Coronary artery (tissue), 2 donors: Measurements from ENCODE around the gene NYNRIN.
A peak's percentile ranks its signal among the peaks of the same experiment; 100 is the strongest.

Experiments
- DNase-seq: peaks from one replicate; pipeline ENCODE4 v3.0.0-alpha.2; 2017; ENCODE audit warnings: low spot score
- H3K27ac ChIP-seq, 2 donors: fragments of 200-600 bp; sonication (generic); one replicate each; pipeline ENCODE4 v1.5.1; 2016 to 2019
- H3K4me3 ChIP-seq: fragments of 200-600 bp; sonication (generic); 2 replicates; pipeline ENCODE4 v1.5.1; 2016; ENCODE audit warnings: mild to moderate bottlenecking, moderate library complexity
- CTCF ChIP-seq: fragments of 200-600 bp; sonication (generic); IDR thresholded peaks from one replicate; pipeline ENCODE4 v1.5.1; 2019; ENCODE audit warnings: antibody characterized with exemption

The NYNRIN gene

GRCh38 chr14:24360281-24360680, 38.5 kb upstream of the NYNRIN start:
- H3K27ac ChIP-seq, result no peak overlapping the region
- no peak overlapping the region for H3K4me3 ChIP-seq
- TF ChIP-seq CTCF, result no peak
- no peak for DNase-seq

- DNase-seq, result peak; percentile 21
- TF ChIP-seq CTCF, result no peak
- Histone ChIP-seq H3K4me3 (no peak overlapping the region), H3K27ac (no peak overlapping the region)
These were observed 37.5 kb upstream of the NYNRIN start for GRCh38 chr14:24361326-24361725.

DNA sequence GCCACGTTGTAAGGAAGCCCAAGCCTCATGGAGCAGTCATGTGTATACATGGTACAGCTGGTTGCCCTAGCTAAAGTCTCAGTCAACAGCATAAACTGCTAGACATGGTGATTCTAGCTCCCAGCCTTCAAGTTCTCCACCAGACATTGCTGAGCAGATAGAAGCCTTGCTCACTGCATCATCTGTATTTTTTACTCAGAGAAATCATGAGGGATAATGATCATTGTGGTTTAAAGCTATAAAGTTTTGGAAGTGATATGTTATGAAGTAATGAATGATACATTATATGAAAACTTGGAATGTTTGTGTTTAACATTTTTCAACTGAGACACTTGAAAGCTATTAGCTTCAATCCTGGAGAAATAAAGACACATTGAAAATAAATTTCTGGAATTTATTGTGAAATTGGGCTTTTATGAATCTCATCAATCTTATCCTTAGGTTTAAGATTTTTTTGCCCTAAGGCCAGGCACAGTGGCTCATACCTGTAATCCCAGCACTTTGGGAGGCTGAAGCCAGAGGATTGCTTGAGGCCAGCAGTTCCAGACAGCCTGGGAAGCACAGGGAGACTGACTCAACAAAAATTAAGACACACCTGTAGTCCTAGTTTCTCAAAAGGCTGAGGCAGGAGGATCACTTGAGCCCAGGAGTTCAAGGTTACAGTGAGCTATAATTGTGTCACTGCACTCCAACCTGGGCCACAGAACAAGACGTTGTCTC, 36.4 kb upstream of the NYNRIN start:
- DNase-seq, result peak; percentile 21
- TF ChIP-seq CTCF, result no peak
- no peak overlapping the region for H3K4me3 ChIP-seq
- H3K27ac ChIP-seq, result no peak overlapping the region

DNA sequence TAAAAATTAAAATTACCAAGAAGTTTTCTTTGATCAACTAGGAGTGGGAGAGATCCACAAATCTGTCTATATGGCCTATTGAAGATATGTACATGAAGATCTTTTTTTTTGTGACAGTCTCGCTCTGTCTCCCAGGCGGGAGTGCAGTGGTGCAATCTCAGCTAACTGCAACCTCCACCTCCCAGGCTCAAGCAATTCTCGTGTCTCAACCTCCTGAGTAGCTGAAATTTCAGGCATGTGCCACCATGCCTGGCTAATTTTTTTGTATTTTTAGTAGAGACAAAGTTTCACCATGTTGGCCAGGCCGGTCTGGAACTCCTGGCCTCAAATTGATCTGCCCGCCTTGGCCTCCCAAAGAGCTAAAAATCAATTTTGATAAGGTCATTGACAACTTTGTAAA, 35.4 kb upstream of the NYNRIN start:
- H3K27ac ChIP-seq, result no peak overlapping the region
- TF ChIP-seq CTCF, result no peak
- peak; percentile 31 for DNase-seq
- H3K4me3 ChIP-seq, result no peak overlapping the region

GRCh38 chr14:24364841-24365240, 34.0 kb upstream of the NYNRIN start:
- no peak for TF ChIP-seq CTCF
- Histone ChIP-seq H3K4me3 (no peak overlapping the region), H3K27ac (peak overlapping the region in 1 of 2 donors; percentile 99)
- no peak for DNase-seq

- peak; percentile 81 for TF ChIP-seq CTCF
- DNase-seq, result peak; percentile 92
- peak overlapping the region; percentile 88 for H3K4me3 ChIP-seq
- H3K27ac ChIP-seq, result peak overlapping the region; percentile 97 to 99
These were observed 33.0 kb upstream of the NYNRIN start for GRCh38 chr14:24365600-24366412.

GRCh38 chr14:24366413-24366720, 32.4 kb upstream of the NYNRIN start:
- H3K4me3 ChIP-seq, result peak overlapping the region; percentile 88
- no peak for DNase-seq
- H3K27ac ChIP-seq, result peak overlapping the region; percentile 97 to 99
- no peak for TF ChIP-seq CTCF
